Uterus (tissue), 4 donors: ENCODE data around the gene SEPTIN10. TPM values are rescaled to one million over a fixed set of nuclear protein-coding genes. Genes with fewer than 3 reads are reported as not detected.

Experiments
- DNase-seq, 2 donors: peaks; one replicate each; pipeline ENCODE4 v3.0.0-alpha.2; 2019 to 2020
- H3K27ac ChIP-seq, 2 donors: fragments of 200-600 bp; sonication (generic); 1 replicate in 1 of 2; 2 replicates in 1 of 2; pipeline ENCODE4 v1.5.1; 2016 to 2018
- H3K27me3 ChIP-seq, 2 donors: fragments of 200-600 bp; sonication (generic); one replicate each; pipeline ENCODE4 v1.5.1; 2018 to 2019; ENCODE audit warnings: control low read depth in 1 of 2
- H3K36me3 ChIP-seq, 2 donors: fragments of 200-600 bp; sonication (generic); one replicate each; pipeline ENCODE4 v1.5.1; 2019; ENCODE audit warnings: control low read depth in 1 of 2
- H3K4me1 ChIP-seq, 2 donors: fragments of 200-600 bp; sonication (generic); one replicate each; pipeline ENCODE4 v1.5.1; 2018 to 2019; ENCODE audit warnings: control low read depth in 1 of 2
- H3K4me3 ChIP-seq, 2 donors: fragments of 200-600 bp; sonication (generic); 1 replicate in 1 of 2; 2 replicates in 1 of 2; pipeline ENCODE4 v1.5.1; 2018 to 2019; ENCODE audit warnings: mild to moderate bottlenecking in 1 of 2
- H3K9me3 ChIP-seq, 2 donors: fragments of 200-600 bp; sonication (generic); one replicate each; pipeline ENCODE4 v1.5.1; 2019; ENCODE audit warnings: control low read depth in 1 of 2
- CTCF ChIP-seq, 4 experiments: fragments of 200-600 bp in 2 of 4; fragments of 450-650 bp in 2 of 4; sonication (generic) in 2 of 4; IDR thresholded peaks; one replicate each; pipeline ENCODE4 v1.5.1; 2016 to 2019; ENCODE audit warnings: antibody characterized with exemption in 4 of 4, mild to moderate bottlenecking in 2 of 4, moderate library complexity in 1 of 4
- POLR2A ChIP-seq, 2 donors: fragments of 450-650 bp; IDR thresholded peaks; one replicate each; pipeline ENCODE4 v1.6.1; 2016; ENCODE audit warnings: antibody characterized with exemption in 2 of 2, mild to moderate bottlenecking in 1 of 2, moderate library complexity in 1 of 2
- intact Hi-C: fragments of 100-400 bp; cut with DNase I; formaldehyde crosslinking; loops from one replicate; pipeline ENCODE4 v1.15.1; 2023; ENCODE audit warnings: low total_unique reads
- total RNA-seq, 4 donors: library from RNA; depleted of rRNA in 3 of 4; stranded (reverse); fragments of >200 nt in 3 of 4; gene quantifications; one replicate each; pipeline versions ENCODE4 v1.1.0 to v1.2.4, GENCODE V29; 2014 to 2023
- donor health status: DM: yes; HTN: yes; CAD: no.

SEPTIN10 gene
- total RNA-seq, 4 donors from 2014 or later, result 52.8 to 181 (median 121) TPM

GRCh38 chr2:109563980-109564550 is 49.7 kb downstream of the SEPTIN10 start:
- DNase-seq, result no peak
- TF ChIP-seq POLR2A (IDR thresholded peaks at IDR 0.05) (no peak), CTCF (IDR thresholded peaks at IDR 0.05) (no peak)
- Histone ChIP-seq H3K4me1 (no peaks in the 10 kb centered on the region), H3K36me3 (no peaks in the 10 kb centered on the region), H3K4me3 (no peak overlapping the region), H3K9me3 (no peaks in the 10 kb centered on the region), H3K27me3 (no peaks in the 10 kb centered on the region), H3K27ac (no peak overlapping the region)
- intact Hi-C loops, result no loop called here

GRCh38 chr2:109563288-109563687 is 50.5 kb downstream of the SEPTIN10 start:
- Histone ChIP-seq H3K4me1 (no peaks in the 10 kb centered on the region), H3K36me3 (no peaks in the 10 kb centered on the region), H3K9me3 (no peaks in the 10 kb centered on the region), H3K27me3 (no peaks in the 10 kb centered on the region), H3K4me3 (no peak overlapping the region), H3K27ac (no peak overlapping the region)
- no peak for TF ChIP-seq CTCF (IDR thresholded peaks at IDR 0.05)
- intact Hi-C loops, result no loop called here
- no peak for DNase-seq

GRCh38 chr2:109562421-109562820 is 51.3 kb downstream of the SEPTIN10 start:
- no peak overlapping the region for H3K4me3 ChIP-seq
- TF ChIP-seq POLR2A (IDR thresholded peaks at IDR 0.05) (no peak), CTCF (IDR thresholded peaks at IDR 0.05) (no peak)
- no peaks in the 10 kb centered on the region for H3K4me1 ChIP-seq
- no peak overlapping the region for H3K27ac ChIP-seq
- DNase-seq, result no peak
- H3K36me3 ChIP-seq, result no peaks in the 10 kb centered on the region
- intact Hi-C loops, result no loop called here
- no peaks in the 10 kb centered on the region for H3K9me3 ChIP-seq
- no peaks in the 10 kb centered on the region for H3K27me3 ChIP-seq

GRCh38 chr2:109560265-109560664 is 53.5 kb downstream of the SEPTIN10 start:
- no peak for TF ChIP-seq POLR2A (IDR thresholded peaks at IDR 0.05)
- no peak for TF ChIP-seq CTCF (IDR thresholded peaks at IDR 0.05)
- intact Hi-C loops, result no loop called here

GRCh38 chr2:109558076-109558882 is 55.5 kb downstream of the SEPTIN10 start:
- no peaks in the 10 kb centered on the region for H3K9me3 ChIP-seq
- H3K27ac ChIP-seq, result no peak overlapping the region
- intact Hi-C loops, result no loop called here
- H3K4me3 ChIP-seq, result no peak overlapping the region
- peak in 1 of 2 donors; percentile 22 for DNase-seq
- H3K4me1 ChIP-seq, result no peaks in the 10 kb centered on the region
- no peak for TF ChIP-seq CTCF (IDR thresholded peaks at IDR 0.05)
- TF ChIP-seq POLR2A (IDR thresholded peaks at IDR 0.05), result no peak
- H3K36me3 ChIP-seq, result no peaks in the 10 kb centered on the region
- H3K27me3 ChIP-seq, result no peaks in the 10 kb centered on the region

More at GRCh38 chr2:109560265-109560664, 53.5 kb downstream of the SEPTIN10 start:
- no peaks in the 10 kb centered on the region for H3K9me3 ChIP-seq
- no peaks in the 10 kb centered on the region for H3K36me3 ChIP-seq
- H3K27me3 ChIP-seq, result no peaks in the 10 kb centered on the region
- no peak for DNase-seq
- no peak overlapping the region for H3K27ac ChIP-seq
- no peaks in the 10 kb centered on the region for H3K4me1 ChIP-seq
- no peak overlapping the region for H3K4me3 ChIP-seq
